Activated CD8-positive, alpha-beta memory T cell treated with anti-CD3 and anti-CD28 coated beads, Interleukin-2, amount 10 ng/mL, durations not matched to agents 7 days and 5 days (primary cell): ENCODE data around the gene PCSK6. TPM values are rescaled to one million over a fixed set of nuclear protein-coding genes. Genes with fewer than 3 reads are reported as not detected.

ENCODE experiments used
- ATAC-seq: fragments of 150-1000 bp; cut with Tn5 transposase; one replicate; pipeline ENCODE4 v1.10.0; 2021; ENCODE audit warnings: moderate library complexity
- CTCF ChIA-PET: fragments of 350-600 bp; sonication (Branson Sonifier 250); formaldehyde crosslinking; loops from one replicate; lab custom pipeline; 2021; ENCODE audit warnings: antibody characterized with exemption; lab: Charles Lee
- DNase-seq: peaks from one replicate; pipeline ENCODE4 v3.0.0-alpha.2; 2020
- H3K27ac Mint-ChIP-seq: one replicate; pipeline ENCODE4 v1.8.0; 2021; ENCODE audit warnings: mild to moderate bottlenecking, mixed read lengths
- H3K27me3 Mint-ChIP-seq: one replicate; pipeline ENCODE4 v1.8.0; 2021; ENCODE audit warnings: mixed read lengths
- H3K36me3 Mint-ChIP-seq: one replicate; pipeline ENCODE4 v1.8.0; 2021; ENCODE audit warnings: mild to moderate bottlenecking, mixed read lengths
- H3K4me1 Mint-ChIP-seq: one replicate; pipeline ENCODE4 v1.8.0; 2021; ENCODE audit warnings: mixed read lengths
- H3K4me3 Mint-ChIP-seq: one replicate; pipeline ENCODE4 v1.8.0; 2021; ENCODE audit warnings: mild to moderate bottlenecking, moderate library complexity, mixed read lengths
- H3K9me3 Mint-ChIP-seq: one replicate; pipeline ENCODE4 v1.8.0; 2022; ENCODE audit warnings: low read depth, mixed read lengths
- total RNA-seq, 2 experiments: library from RNA; stranded (reverse); gene quantifications; one replicate each; pipeline ENCODE4 v1.2.3, GENCODE V29; 2021

Gene PCSK6
- total RNA-seq, 2 experiments from 2014 or later: 0.44 to 1.5 TPM

DNA sequence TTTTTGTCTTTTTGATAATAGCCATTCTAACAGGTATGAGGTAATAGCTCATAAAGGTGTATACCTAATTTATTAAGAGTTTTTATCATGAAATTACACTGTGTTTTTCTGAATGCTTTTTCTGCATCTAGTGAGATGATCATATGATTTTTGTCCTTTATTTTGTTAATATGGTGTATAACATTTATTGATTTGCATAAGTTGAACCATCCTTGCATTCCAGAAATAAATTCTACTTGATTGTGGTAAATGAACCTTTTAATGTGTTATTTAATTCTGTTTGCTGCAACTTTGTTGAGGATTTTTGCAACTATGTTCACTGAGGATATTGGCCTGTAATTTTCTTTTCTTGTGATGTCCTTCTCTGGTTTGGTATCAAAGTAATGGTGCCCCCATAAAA is 28.0 kb upstream of the PCSK6 start:
- no peak for ATAC-seq
- CTCF ChIA-PET: no interaction called here
- peaks cover 20% of the 10 kb centered on the region for H3K9me3 Mint-ChIP-seq
- H3K4me3 Mint-ChIP-seq: no peak overlapping the region
- H3K4me1 Mint-ChIP-seq: peaks cover 4% of the 10 kb centered on the region
- no peak overlapping the region for H3K27ac Mint-ChIP-seq
- no peak for DNase-seq
- H3K36me3 Mint-ChIP-seq: no peaks in the 10 kb centered on the region
- H3K27me3 Mint-ChIP-seq: peaks cover 27% of the 10 kb centered on the region

DNA sequence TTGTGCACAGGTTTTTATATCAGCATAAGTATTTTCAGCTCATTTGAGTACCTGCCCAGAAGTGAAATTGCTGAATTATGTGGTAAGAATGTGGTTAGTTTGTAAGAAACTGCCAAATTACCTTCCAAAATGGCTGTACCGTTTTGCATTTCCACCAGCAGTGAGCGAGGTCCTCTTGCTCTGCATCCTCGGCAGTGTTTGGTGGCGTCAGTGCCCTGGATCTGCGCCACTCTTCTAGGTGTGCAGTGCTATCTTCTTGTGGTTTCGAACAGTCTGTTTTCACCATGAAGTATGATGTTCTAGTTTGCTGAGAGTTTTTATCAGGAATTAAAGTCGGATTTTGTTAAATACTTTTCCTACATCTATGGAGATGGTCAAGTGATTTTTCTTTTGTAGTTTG is 24.8 kb upstream of the PCSK6 start:
- ATAC-seq (no peak), DNase-seq (no peak)
- H3K4me3 Mint-ChIP-seq: no peak overlapping the region
- no peak overlapping the region for H3K27ac Mint-ChIP-seq
- H3K36me3 Mint-ChIP-seq: no peaks in the 10 kb centered on the region
- H3K27me3 Mint-ChIP-seq: peaks cover 31% of the 10 kb centered on the region
- peaks cover 15% of the 10 kb centered on the region for H3K9me3 Mint-ChIP-seq
- no peaks in the 10 kb centered on the region for H3K4me1 Mint-ChIP-seq
- CTCF ChIA-PET: no interaction called here

DNA sequence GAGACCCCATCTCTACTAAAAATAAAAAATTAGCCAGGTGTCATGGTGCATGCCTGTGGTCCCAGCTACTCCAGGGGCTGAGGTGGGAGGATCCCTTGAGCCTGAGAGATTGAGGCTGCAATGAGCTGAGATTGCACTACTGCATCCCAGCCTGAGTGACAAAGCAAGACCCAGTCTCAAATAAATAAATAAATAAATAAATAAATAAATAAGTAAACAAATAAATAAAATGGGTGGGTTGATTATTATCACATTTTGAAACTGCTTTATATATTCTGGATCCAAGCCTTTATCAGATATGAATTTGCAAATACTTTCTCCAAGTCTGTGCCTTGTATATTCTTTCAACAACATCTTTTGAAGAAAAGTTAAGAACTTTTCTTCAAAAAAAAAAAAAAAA is 22.2 kb upstream of the PCSK6 start:
- peaks cover 36% of the 10 kb centered on the region for H3K27me3 Mint-ChIP-seq

DNA sequence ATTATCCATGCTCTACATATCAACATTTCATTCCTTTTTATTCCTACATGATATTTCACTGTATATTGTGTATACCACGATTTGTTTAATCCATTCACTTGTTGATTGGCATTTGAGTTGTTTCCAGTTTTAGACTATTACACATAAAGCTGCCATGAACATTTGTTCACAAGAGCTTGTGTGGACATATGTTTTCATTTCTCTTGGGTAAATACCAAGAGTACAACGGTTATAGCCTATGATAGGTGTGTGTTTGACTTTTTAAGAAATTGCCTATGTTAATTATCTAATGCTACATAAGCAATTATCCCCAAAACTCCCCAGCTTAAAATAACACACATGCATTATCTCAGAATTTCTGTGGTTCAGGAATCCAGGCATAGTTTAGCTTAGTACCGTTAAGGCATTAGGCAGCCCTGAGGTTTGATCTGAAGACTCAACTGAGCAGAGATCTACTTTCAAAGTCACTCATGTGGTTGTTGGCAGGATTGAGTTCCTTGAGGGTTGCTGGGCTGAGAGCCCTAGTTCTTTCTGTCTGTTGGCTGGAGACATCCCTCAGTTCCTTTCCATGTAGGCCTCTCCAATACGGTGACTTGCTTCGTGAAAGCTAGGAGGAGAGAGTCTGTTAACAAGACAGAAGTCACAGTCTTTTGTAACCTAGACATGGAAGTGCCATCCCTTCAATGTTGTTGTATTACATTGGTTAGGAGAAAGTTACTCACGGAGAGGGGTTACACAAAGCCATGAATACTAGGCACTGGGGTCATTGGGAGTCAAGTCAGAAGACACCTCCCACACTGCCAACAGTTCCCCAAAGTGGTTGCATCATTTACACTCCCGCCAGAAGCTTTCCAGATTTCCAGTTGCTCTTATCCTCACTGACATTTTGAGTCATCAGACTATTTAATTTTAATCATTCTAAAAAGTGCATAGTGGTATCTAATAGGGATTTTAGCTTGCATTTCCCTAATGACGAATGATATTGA is 21.0 kb upstream of the PCSK6 start:
- Mint-ChIP-seq H3K27me3 (peaks cover 40% of the 10 kb centered on the region), H3K27ac (no peak overlapping the region), H3K36me3 (no peaks in the 10 kb centered on the region), H3K4me1 (no peaks in the 10 kb centered on the region), H3K4me3 (no peak overlapping the region), H3K9me3 (peaks cover 2% of the 10 kb centered on the region)
- ATAC-seq (no peak), DNase-seq (peak; percentile 32)
- CTCF ChIA-PET: no interaction called here

More for the DNA sequence above, 22.2 kb upstream of the PCSK6 start:
- no peak for DNase-seq
- CTCF ChIA-PET: no interaction called here
- Mint-ChIP-seq H3K4me3 (no peak overlapping the region), H3K4me1 (no peaks in the 10 kb centered on the region), H3K9me3 (peaks cover 8% of the 10 kb centered on the region), H3K27ac (no peak overlapping the region), H3K36me3 (no peaks in the 10 kb centered on the region)
- ATAC-seq: no peak

DNA sequence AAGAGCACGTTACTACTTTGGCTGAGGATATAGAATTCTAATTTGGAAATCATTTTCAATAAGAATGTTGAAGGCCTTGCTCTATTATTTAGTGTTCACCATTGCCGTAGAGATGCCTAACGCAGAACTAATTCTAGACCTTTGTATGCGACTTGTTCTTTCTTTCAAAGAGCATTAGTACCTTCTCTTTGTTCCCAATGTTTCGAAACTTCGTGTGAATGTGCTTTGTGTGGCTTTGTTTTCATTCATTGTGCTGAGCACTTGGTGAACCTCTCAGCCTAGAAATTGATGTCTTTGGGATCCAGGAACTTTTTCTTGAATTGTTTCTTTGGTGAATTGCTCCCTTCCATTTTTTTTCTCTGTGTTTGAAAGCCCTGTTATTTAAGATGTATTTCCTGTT is 19.8 kb upstream of the PCSK6 start:
- CTCF ChIA-PET: no interaction called here
- no peaks in the 10 kb centered on the region for H3K4me1 Mint-ChIP-seq

DNA sequence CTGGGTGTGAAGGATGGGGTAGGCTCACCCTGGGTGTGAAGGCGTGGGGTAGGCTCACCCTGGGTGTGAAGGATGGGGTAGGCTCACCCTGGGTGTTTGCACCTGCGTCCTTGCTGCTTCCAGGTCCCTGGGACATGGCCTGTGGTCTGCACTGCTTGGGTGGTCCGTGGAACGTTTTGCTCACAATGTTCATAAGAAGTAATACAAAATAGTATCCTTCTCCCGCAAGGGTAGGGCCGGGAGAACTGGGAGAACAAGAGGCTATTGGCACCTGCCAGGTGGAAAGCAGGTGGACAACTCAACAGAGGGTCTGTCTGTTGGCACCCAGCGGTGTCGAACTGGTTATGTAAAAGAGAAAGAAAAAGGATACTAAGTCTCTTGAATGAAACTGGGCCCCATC is 17.0 kb upstream of the PCSK6 start:
- no peak for ATAC-seq
- Mint-ChIP-seq H3K27me3 (peaks cover 49% of the 10 kb centered on the region), H3K27ac (no peak overlapping the region), H3K4me1 (peaks cover 1% of the 10 kb centered on the region), H3K4me3 (no peak overlapping the region), H3K36me3 (no peaks in the 10 kb centered on the region), H3K9me3 (no peaks in the 10 kb centered on the region)
- CTCF ChIA-PET: no interaction called here
- DNase-seq: no peak

More for the DNA sequence above, 19.8 kb upstream of the PCSK6 start:
- ATAC-seq (no peak), DNase-seq (no peak)
- Mint-ChIP-seq H3K27me3 (peaks cover 44% of the 10 kb centered on the region), H3K27ac (no peak overlapping the region), H3K9me3 (no peaks in the 10 kb centered on the region), H3K4me3 (no peak overlapping the region), H3K36me3 (no peaks in the 10 kb centered on the region)

DNA sequence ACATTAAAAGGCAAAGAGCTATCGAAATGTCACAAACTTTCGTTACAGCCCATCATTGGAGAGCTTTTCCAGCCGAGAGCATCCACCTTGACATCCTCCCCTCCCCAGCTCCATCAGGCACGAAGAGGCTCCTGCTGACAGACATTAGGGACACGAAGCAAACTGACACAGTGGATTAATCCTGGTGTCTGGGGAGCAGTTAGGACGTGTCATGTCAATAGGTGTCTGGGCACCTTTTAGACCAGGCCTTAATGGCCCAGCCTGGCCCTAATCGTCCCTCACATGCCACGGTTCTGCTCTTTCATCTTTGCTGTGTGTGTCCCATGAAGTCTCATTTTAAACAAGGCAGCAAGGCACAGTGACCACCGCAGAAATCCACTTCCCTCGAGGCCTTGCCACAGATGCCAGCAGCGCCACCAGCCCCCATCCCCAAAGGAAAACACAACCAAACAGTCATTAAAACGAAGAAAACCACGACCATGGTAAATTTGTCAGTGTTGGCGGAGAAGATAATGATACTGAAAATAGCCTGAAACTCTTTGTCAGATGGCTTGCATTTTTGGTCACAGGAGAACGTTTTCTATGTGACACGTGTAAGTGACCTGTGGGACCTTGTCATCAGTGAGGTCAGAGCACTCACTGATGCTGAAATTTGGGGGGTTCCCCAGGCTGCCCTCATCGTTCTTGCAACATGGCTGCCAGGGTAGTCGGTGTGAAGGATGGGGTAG is 16.3 kb upstream of the PCSK6 start:
- ATAC-seq: no peak
- CTCF ChIA-PET: no interaction called here
- peaks cover 8% of the 10 kb centered on the region for H3K4me1 Mint-ChIP-seq
- H3K36me3 Mint-ChIP-seq: no peaks in the 10 kb centered on the region
- H3K27me3 Mint-ChIP-seq: peaks cover 51% of the 10 kb centered on the region
- H3K9me3 Mint-ChIP-seq: no peaks in the 10 kb centered on the region
- H3K4me3 Mint-ChIP-seq: no peak overlapping the region
- no peak for DNase-seq
- H3K27ac Mint-ChIP-seq: no peak overlapping the region

DNA sequence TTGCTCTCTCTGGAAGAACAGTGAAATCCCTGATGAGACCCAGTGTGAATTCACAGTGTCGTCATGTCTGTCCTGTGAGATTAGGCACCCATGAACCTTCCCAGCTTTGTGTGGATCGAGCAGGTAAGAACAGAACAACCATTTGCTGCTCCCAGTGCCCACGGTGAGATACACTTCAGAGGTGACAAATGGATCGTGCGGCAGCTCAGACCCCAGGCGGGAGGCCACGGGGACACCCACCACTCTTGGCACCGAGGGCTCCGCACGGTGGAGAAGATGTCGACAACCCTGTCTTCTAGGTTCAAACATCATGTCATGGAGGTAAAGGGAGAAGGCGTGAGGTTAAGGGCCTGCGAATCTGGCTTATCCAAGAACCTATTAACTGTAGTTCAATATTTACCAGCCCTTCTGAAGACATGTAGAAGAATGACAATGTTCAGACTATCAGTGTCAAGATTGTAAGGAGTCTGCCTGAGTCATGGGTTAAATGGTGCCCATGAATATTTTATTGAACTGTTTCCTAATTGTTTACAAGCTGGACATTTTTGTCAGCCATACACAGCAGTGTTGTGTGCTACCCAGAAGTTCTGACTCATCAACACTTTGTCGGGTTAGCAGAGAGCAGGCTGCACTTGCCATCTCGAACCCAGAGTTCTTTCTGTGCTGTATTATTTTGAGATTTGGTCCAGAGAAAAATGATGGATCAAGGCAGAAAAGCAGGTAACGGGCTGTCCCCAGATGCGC is 15.5 kb upstream of the PCSK6 start:
- Mint-ChIP-seq H3K36me3 (no peaks in the 10 kb centered on the region), H3K4me3 (no peak overlapping the region), H3K4me1 (peaks cover 16% of the 10 kb centered on the region), H3K27ac (no peak overlapping the region), H3K9me3 (no peaks in the 10 kb centered on the region), H3K27me3 (peaks cover 46% of the 10 kb centered on the region)
- ATAC-seq (no peak), DNase-seq (no peak)
- CTCF ChIA-PET: interaction anchor here (1.1 kb wide), 1 partner anchor 136 kb away, joined by 3 read pairs; no protein-coding TSS in a partner anchor

DNA sequence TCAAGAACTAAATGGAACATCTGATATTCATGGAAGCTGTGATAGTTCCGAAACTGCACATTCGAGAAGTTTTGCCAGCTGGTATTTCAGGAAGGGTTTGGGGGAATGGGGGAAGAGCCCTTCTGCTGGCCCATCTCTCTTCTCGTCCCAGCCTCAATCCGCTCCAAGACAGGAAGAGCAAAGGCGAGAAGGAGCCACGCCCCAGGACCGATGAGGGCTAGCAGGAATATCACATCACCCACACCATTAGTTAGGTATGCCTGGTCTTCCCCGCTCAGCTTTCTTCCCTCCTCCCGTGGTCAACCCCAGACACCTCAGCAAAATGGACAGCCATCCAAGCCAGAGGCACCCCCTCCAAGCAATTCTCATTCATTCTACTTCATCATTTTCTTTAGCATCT is 14.9 kb upstream of the PCSK6 start:
- ATAC-seq (no peak), DNase-seq (no peak)
- Mint-ChIP-seq H3K4me3 (no peak overlapping the region), H3K4me1 (peaks cover 20% of the 10 kb centered on the region), H3K27me3 (peaks cover 41% of the 10 kb centered on the region), H3K27ac (no peak overlapping the region), H3K9me3 (no peaks in the 10 kb centered on the region), H3K36me3 (no peaks in the 10 kb centered on the region)
- CTCF ChIA-PET: interaction anchor here (1.1 kb wide), 1 partner anchor 137 kb away, joined by 3 read pairs; no protein-coding TSS in a partner anchor

DNA sequence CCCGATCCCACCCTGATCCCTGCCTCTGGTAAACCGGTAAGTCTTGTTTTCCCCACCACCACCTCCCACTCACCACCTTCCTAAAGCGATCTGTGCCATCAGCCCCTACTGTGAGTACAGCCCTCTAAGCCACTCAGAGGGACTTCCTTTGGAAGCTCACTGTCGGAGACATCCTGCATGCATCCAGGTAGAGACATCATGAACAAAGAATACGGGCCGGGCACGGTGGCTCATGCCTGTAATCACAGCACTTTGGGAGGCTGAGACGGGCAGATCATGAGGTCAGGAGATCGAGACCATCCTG is 13.7 kb upstream of the PCSK6 start:
- Mint-ChIP-seq H3K36me3 (no peaks in the 10 kb centered on the region), H3K9me3 (no peaks in the 10 kb centered on the region), H3K4me3 (no peak overlapping the region), H3K27ac (no peak overlapping the region), H3K4me1 (peaks cover 22% of the 10 kb centered on the region), H3K27me3 (peaks cover 47% of the 10 kb centered on the region)
- DNase-seq (peak; percentile 12), ATAC-seq (no peak)
- CTCF ChIA-PET: no interaction called here

DNA sequence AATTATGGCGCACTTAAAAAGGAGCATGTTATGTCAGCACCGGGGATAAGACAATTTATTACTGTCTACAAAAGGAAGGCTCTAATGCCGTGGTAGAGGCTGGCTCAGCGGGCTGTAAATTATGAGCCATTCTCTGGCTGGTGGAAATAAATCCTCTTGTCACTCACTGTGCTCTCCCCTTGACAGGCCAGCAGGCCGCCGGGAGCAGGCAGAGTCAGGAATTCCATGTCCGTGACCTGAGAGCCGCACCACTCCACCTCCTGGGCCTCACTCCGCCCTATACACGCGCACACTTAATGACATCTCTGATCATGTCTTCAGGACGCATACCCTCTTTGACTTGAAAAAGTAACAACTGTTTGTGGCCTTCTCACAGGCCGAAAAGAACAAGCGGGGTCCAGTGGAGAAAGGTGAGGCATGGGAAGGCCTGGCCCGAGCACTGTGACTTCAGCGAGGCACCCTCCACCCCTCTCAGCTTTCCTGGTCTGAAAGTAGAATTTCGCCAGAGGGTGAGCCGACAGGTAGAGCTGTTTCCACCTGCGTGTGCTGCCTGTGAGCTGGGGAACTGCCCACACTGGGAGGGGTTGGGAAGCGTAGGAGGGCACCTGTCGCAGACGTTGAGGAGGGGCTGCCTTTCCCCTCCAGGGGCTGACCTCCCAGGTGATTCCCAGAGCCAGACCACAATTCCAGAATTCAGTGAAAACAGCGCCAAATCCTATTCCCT is 13.2 kb upstream of the PCSK6 start:
- CTCF ChIA-PET: interaction anchor here (0.6 to 2.0 kb wide), 9 partner anchors 17 to 216 kb away, joined by 3 to 7 read pairs (median 3); no protein-coding TSS in a partner anchor
- ATAC-seq: no peak
- peaks cover 25% of the 10 kb centered on the region for H3K4me1 Mint-ChIP-seq
- H3K27me3 Mint-ChIP-seq: peaks cover 50% of the 10 kb centered on the region
- no peaks in the 10 kb centered on the region for H3K9me3 Mint-ChIP-seq
- no peak overlapping the region for H3K27ac Mint-ChIP-seq
- peak; percentile 32 for DNase-seq
- H3K36me3 Mint-ChIP-seq: no peaks in the 10 kb centered on the region
- no peak overlapping the region for H3K4me3 Mint-ChIP-seq

DNA sequence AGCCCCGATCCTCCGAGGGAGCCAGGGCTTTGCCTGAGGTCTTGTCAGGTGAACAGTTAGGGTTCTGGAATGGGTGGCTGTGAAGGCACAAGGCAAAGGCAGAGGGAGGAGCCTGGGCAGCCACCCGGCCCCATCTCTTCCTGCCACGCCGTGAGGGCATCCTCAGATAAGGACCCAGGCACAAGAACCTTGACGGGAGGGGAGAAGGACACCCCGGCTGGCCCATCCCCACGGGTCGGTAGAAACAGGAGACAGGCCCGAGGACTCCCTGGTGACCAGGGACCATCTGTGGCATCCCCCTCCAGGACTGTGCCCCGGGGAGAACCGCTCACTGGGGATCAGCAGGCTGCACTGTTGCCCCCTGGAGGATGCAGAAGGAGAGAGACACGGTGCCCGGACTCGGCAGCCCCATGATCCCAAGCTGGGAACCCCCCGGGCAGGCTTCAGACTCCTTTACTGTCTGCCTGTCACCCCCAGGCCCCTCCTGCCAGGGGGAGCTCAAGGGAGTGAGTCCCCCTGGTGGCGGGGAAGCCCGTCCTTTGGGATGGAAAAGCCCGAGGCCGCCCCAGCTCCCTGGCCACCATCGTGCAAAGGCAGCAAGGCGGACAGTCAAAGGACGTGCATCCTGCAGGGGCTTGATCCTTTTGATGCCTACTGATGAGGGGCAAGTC is 12.3 kb upstream of the PCSK6 start:
- Mint-ChIP-seq H3K36me3 (no peaks in the 10 kb centered on the region), H3K27me3 (peaks cover 53% of the 10 kb centered on the region), H3K4me3 (no peak overlapping the region), H3K9me3 (no peaks in the 10 kb centered on the region), H3K27ac (no peak overlapping the region), H3K4me1 (peaks cover 29% of the 10 kb centered on the region)
- ATAC-seq: peak; percentile 63
- CTCF ChIA-PET: interaction anchor here (0.6 to 2.0 kb wide), 15 partner anchors 18 to 215 kb away, joined by 3 to 7 read pairs (median 3); no protein-coding TSS in a partner anchor
- DNase-seq: peak; percentile 53
